Thoracic aorta (tissue), 2 donors: ENCODE data around the gene OR2L8. TPM values are rescaled to one million over a fixed set of nuclear protein-coding genes. Genes with fewer than 3 reads are reported as not detected.

ENCODE experiments used
- ATAC-seq: fragments of 150-250 bp; one replicate; pipeline ENCODE4 v1.8.0; 2017; ENCODE audit warnings: low read depth; ENCODE audit not compliant: insufficient number of reproducible peaks, low FRiP score
- DNase-seq: peaks from one replicate; pipeline ENCODE4 v3.0.0-alpha.2; 2020; ENCODE audit warnings: low spot score
- H3K27ac ChIP-seq, 2 donors: fragments of 200-600 bp; sonication (generic); 1 replicate in 1 of 2; 2 replicates in 1 of 2; pipeline ENCODE4 v1.5.1; 2016; ENCODE audit warnings: mild to moderate bottlenecking in 2 of 2, moderate library complexity in 2 of 2
- H3K27me3 ChIP-seq: fragments of 200-600 bp; sonication (generic); replicated peaks from 2 replicates; pipeline ENCODE4 v1.6.0; 2016; ENCODE audit warnings: mild to moderate bottlenecking; ENCODE audit not compliant: insufficient read depth
- H3K36me3 ChIP-seq: fragments of 200-600 bp; sonication (generic); one replicate; pipeline ENCODE4 v1.5.1; 2016
- H3K4me1 ChIP-seq, 2 donors: fragments of 200-600 bp; sonication (generic); 1 replicate in 1 of 2; 2 replicates in 1 of 2; pipeline versions ENCODE4 v1.5.1 to v1.6.0; 2016; ENCODE audit warnings: low read depth in 2 of 2, mild to moderate bottlenecking in 1 of 2; ENCODE audit not compliant: control insufficient read depth in 1 of 2
- H3K4me3 ChIP-seq: fragments of 200-600 bp; sonication (generic); 2 replicates; pipeline ENCODE4 v1.5.1; 2016; ENCODE audit warnings: mild to moderate bottlenecking
- H3K9me3 ChIP-seq: fragments of 200-600 bp; sonication (generic); 2 replicates; pipeline ENCODE4 v1.5.1; 2016
- CTCF ChIP-seq: fragments of 200-600 bp; sonication (generic); IDR thresholded peaks from one replicate; pipeline ENCODE4 v1.5.1; 2019; ENCODE audit warnings: antibody characterized with exemption
- total RNA-seq, 2 donors: library from RNA; depleted of rRNA; stranded (reverse); fragments of >200 nt; gene quantifications; one replicate each; pipeline versions ENCODE4 v1.1.0 to v1.2.3, GENCODE V29; 2016

OR2L8 gene
- total RNA-seq, 2 donors from 2014 or later: not detected

- no peak for ATAC-seq
- no peaks in the 10 kb centered on the region for H3K36me3 ChIP-seq
Observed at GRCh38 chr1:247942624-247943023, 6.0 kb upstream of the OR2L8 start.

GRCh38 chr1:247953408-247953807 is 4.8 kb downstream of the OR2L8 start:
- H3K4me3 ChIP-seq: no peak overlapping the region
- DNase-seq (no peak), ATAC-seq (no peak)
- H3K9me3 ChIP-seq: no peaks in the 10 kb centered on the region
- TF ChIP-seq CTCF: no peak
- no peaks in the 10 kb centered on the region for H3K4me1 ChIP-seq
- no peak overlapping the region for H3K27ac ChIP-seq
- H3K27me3 ChIP-seq: no peaks in the 10 kb centered on the region
- no peaks in the 10 kb centered on the region for H3K36me3 ChIP-seq

More at GRCh38 chr1:247942624-247943023, 6.0 kb upstream of the OR2L8 start:
- Histone ChIP-seq H3K4me1 (no peaks in the 10 kb centered on the region), H3K9me3 (no peaks in the 10 kb centered on the region), H3K4me3 (no peak overlapping the region), H3K27ac (no peak overlapping the region), H3K27me3 (no peaks in the 10 kb centered on the region)
- no peak for DNase-seq
- no peak for TF ChIP-seq CTCF

GRCh38 chr1:247961791-247962190 is 13.1 kb downstream of the OR2L8 start:
- DNase-seq (no peak), ATAC-seq (no peak)
- H3K27me3 ChIP-seq: no peaks in the 10 kb centered on the region
- no peak overlapping the region for H3K4me3 ChIP-seq
- no peaks in the 10 kb centered on the region for H3K36me3 ChIP-seq
- no peak for TF ChIP-seq CTCF
- H3K4me1 ChIP-seq: no peaks in the 10 kb centered on the region
- no peaks in the 10 kb centered on the region for H3K9me3 ChIP-seq
- H3K27ac ChIP-seq: no peak overlapping the region

GRCh38 chr1:247962911-247963588 is 14.4 kb downstream of the OR2L8 start:
- no peak overlapping the region for H3K27ac ChIP-seq
- no peak overlapping the region for H3K4me3 ChIP-seq
- no peaks in the 10 kb centered on the region for H3K36me3 ChIP-seq
- no peak for TF ChIP-seq CTCF
- DNase-seq (no peak), ATAC-seq (no peak)
- no peaks in the 10 kb centered on the region for H3K9me3 ChIP-seq
- H3K4me1 ChIP-seq: no peaks in the 10 kb centered on the region
- H3K27me3 ChIP-seq: no peaks in the 10 kb centered on the region

GRCh38 chr1:247964933-247965332 is 16.3 kb downstream of the OR2L8 start, which contains the start of gene OR2AK2:
Gene OR2AK2 (plus strand): TSS chr1:247965233. CDS start chr1:247965377, 144 bp downstream.
- no peak for TF ChIP-seq CTCF

More at GRCh38 chr1:247964933-247965332, 16.3 kb downstream of the OR2L8 start, which contains the start of gene OR2AK2:
- DNase-seq: no peak
- H3K36me3 ChIP-seq: no peaks in the 10 kb centered on the region
- H3K27ac ChIP-seq: no peak within 1 kb of the TSS
- H3K4me3 ChIP-seq: no peak within 1 kb of the TSS
- ATAC-seq: no peak
- no peaks in the 10 kb centered on the region for H3K9me3 ChIP-seq
- H3K27me3 ChIP-seq: no peaks in the 10 kb centered on the region
- no peaks in the 10 kb centered on the region for H3K4me1 ChIP-seq
